ENCODE data around the gene DLK2. TPM values are rescaled to one million over a fixed set of nuclear protein-coding genes. Genes with fewer than 3 reads are reported as not detected.

The DLK2 gene
- total RNA-seq, 4 donors from 2014 or later: 0.20 TPM; not detected in 3

DNA sequence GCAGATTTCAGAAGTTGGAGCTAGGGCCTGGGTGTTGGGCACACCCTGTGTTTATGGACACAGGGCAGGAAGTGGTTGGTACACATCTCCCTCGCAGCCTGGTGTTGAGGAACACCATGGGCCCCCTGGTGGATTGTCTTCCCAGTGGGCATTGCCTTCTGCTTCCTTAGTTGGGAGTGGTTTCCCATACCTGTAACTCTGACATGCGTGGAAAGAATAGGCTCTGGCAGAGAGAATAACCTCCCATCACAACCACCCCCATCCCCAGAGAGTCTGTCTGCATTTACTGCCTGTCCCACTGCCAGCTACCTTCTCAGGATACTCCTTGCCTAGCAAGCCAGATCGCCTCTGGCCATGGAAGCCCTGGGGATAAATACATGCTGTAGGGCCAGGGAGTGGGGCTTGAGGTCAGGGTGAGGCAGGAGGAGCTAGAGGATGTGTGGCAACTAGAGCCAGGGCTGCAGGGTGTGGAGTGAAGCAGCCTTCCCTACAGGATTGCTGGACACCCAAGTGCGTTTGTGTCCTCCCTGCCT, 40.1 kb upstream of the DLK2 start:
- ATAC-seq (no peak), DNase-seq (no peak)
- in situ Hi-C loops (cut with MboI; ENCODE audit: low sequenced_read_pairs in 4 of 4) (no loop called here), intact Hi-C loops (cut with DNase I; ENCODE audit: low total_unique reads) (no loop called here)
- H3K4me3 ChIP-seq: no peak overlapping the region
- H3K27ac ChIP-seq: no peak overlapping the region
- H3K9me3 ChIP-seq: no peaks in the 10 kb centered on the region
- H3K4me1 ChIP-seq: peaks cover 12 to 31% of the 10 kb centered on the region in 2 donors
- H3K27me3 ChIP-seq: no peaks in the 10 kb centered on the region
- peaks cover 0 to 29% of the 10 kb centered on the region in 2 donors for H3K36me3 ChIP-seq
- TF ChIP-seq POLR2A (IDR thresholded peaks at IDR 0.05): no peak
- TF ChIP-seq, protein P1, sequence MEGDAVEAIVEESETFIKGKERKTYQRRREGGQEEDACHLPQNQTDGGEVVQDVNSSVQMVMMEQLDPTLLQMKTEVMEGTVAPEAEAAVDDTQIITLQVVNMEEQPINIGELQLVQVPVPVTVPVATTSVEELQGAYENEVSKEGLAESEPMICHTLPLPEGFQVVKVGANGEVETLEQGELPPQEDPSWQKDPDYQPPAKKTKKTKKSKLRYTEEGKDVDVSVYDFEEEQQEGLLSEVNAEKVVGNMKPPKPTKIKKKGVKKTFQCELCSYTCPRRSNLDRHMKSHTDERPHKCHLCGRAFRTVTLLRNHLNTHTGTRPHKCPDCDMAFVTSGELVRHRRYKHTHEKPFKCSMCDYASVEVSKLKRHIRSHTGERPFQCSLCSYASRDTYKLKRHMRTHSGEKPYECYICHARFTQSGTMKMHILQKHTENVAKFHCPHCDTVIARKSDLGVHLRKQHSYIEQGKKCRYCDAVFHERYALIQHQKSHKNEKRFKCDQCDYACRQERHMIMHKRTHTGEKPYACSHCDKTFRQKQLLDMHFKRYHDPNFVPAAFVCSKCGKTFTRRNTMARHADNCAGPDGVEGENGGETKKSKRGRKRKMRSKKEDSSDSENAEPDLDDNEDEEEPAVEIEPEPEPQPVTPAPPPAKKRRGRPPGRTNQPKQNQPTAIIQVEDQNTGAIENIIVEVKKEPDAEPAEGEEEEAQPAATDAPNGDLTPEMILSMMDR (IDR thresholded peaks at IDR 0.05 in 4 of 5, conservative IDR thresholded peaks at IDR 0.05 in 1 of 5): no peak

DNA sequence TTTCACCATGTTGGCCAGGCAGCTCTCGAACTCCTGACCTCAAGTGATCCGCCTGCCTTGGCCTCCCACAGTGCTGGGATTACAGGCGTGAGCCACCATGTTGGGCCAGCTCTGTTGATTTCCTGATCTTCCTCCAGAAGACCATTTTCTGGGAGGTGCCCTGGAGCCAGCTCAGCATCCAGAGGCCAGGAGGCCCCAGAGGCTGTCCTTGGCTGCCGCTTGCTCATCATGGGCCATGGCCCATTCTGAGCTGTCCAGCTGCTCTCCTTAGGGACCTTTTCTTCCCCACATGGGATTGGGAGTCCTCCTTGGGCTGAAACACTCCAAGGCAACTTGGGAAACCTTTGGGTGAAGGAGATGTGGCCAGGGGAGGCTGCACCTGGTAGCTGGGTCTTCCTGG, 39.4 kb upstream of the DLK2 start:
- Histone ChIP-seq H3K36me3 (peaks cover 0 to 22% of the 10 kb centered on the region in 2 donors), H3K4me1 (peaks cover 12 to 31% of the 10 kb centered on the region in 2 donors), H3K4me3 (no peak overlapping the region), H3K27me3 (no peaks in the 10 kb centered on the region), H3K27ac (no peak overlapping the region), H3K9me3 (no peaks in the 10 kb centered on the region)
- in situ Hi-C loops (cut with MboI; ENCODE audit: low sequenced_read_pairs in 4 of 4): no loop called here
- TF ChIP-seq, protein P1 (IDR thresholded peaks at IDR 0.05 in 4 of 5, conservative IDR thresholded peaks at IDR 0.05 in 1 of 5): no peak
- no peak for TF ChIP-seq POLR2A (IDR thresholded peaks at IDR 0.05)
- intact Hi-C loops (cut with DNase I; ENCODE audit: low total_unique reads): no loop called here
- DNase-seq (no peak), ATAC-seq (no peak)

DNA sequence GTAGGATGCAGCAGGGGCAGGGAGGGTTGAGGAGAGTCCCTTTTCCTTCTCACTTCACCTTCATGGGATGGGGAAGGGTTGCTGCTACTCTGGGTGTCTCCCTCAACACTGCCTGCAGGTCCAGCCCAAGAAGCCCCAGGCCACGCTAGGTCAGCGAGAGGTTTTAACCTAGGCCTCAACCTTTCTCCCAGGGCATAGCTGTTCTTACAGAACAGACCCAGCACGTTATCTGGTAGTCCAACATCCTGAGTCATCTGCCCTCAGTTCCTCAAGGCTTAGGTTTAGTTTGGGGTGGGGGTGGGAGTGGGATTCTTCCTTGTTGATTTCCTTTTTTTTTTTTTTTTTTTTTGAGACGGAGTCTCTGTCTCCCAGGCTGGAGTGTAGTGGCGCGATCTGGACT, 39.0 kb upstream of the DLK2 start:
- Histone ChIP-seq H3K9me3 (no peaks in the 10 kb centered on the region), H3K36me3 (peaks cover 0 to 17% of the 10 kb centered on the region in 2 donors), H3K27ac (no peak overlapping the region), H3K4me1 (peaks cover 12 to 31% of the 10 kb centered on the region in 2 donors), H3K4me3 (no peak overlapping the region), H3K27me3 (no peaks in the 10 kb centered on the region)
- ATAC-seq (no peak), DNase-seq (no peak)
- in situ Hi-C loops (cut with MboI; ENCODE audit: low sequenced_read_pairs in 4 of 4): no loop called here
- TF ChIP-seq, protein P1 (IDR thresholded peaks at IDR 0.05 in 4 of 5, conservative IDR thresholded peaks at IDR 0.05 in 1 of 5): no peak
- TF ChIP-seq POLR2A (IDR thresholded peaks at IDR 0.05): no peak
- intact Hi-C loops (cut with DNase I; ENCODE audit: low total_unique reads): no loop called here

DNA sequence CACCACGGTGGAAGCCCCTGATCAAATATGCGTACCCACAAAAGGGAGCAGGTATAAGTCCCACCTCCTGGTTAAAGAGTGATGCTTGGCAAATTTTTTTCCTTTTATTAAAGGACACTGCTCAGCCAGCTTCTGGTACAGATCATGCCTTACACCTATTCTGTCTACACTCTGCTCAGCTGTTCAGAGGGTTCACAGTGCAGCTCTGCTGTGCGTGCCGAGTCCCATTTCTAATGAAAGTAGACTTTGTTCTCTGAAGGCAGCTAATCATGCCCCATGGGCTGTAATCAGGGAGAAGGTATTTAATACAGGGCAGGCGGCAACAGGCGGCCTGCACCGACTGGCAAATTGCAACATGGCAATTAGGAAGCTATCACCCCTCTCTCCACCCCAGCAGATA, 38.5 kb upstream of the DLK2 start:
- in situ Hi-C loops (cut with MboI; ENCODE audit: low sequenced_read_pairs in 4 of 4) (no loop called here), intact Hi-C loops (cut with DNase I; ENCODE audit: low total_unique reads) (no loop called here)
- Histone ChIP-seq H3K4me1 (peaks cover 12 to 28% of the 10 kb centered on the region in 2 donors), H3K36me3 (peaks cover 0 to 12% of the 10 kb centered on the region in 2 donors), H3K9me3 (no peaks in the 10 kb centered on the region), H3K27ac (no peak overlapping the region), H3K27me3 (no peaks in the 10 kb centered on the region), H3K4me3 (no peak overlapping the region)
- DNase-seq (no peak), ATAC-seq (no peak)
- TF ChIP-seq POLR2A (IDR thresholded peaks at IDR 0.05): no peak
- TF ChIP-seq, protein P1 (IDR thresholded peaks at IDR 0.05 in 4 of 5, conservative IDR thresholded peaks at IDR 0.05 in 1 of 5): no peak

DNA sequence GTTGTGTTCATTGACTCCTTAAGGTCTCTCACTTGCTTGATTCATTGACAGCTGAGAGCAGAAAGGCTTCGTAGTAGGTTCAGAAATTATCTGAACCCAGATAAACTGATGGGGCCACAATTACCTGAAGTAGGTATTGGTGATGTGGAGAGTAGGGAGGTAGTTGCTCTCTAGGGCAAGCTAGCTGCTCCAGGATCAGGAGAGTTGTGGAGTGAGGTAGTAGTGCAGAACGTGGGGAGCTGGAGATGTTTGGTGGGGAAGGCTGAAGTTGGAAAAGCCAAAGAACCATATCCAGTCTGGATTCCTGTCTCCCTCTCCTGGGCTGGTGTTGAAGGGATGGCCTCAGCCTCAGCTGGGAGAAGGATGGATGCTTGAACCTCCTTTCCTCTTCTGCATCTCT, 37.9 kb upstream of the DLK2 start:
- in situ Hi-C loops (cut with MboI; ENCODE audit: low sequenced_read_pairs in 4 of 4): no loop called here
- no peaks in the 10 kb centered on the region for H3K27me3 ChIP-seq
- TF ChIP-seq, protein P1 (IDR thresholded peaks at IDR 0.05 in 4 of 5, conservative IDR thresholded peaks at IDR 0.05 in 1 of 5): no peak
- TF ChIP-seq POLR2A (IDR thresholded peaks at IDR 0.05): no peak
- H3K4me1 ChIP-seq: peaks cover 12 to 27% of the 10 kb centered on the region in 2 donors
- H3K4me3 ChIP-seq: no peak overlapping the region
- intact Hi-C loops (cut with DNase I; ENCODE audit: low total_unique reads): no loop called here
- DNase-seq (no peak), ATAC-seq (no peak)
- no peak overlapping the region for H3K27ac ChIP-seq
- H3K36me3 ChIP-seq: peaks cover 0 to 6% of the 10 kb centered on the region in 2 donors
- H3K9me3 ChIP-seq: no peaks in the 10 kb centered on the region
